ENCODE data around the gene PAQR3. TPM values are rescaled to one million over a fixed set of nuclear protein-coding genes. Genes with fewer than 3 reads are reported as not detected.

PAQR3 gene
- 21.9 and 24.3 TPM in 2 replicates for total RNA-seq (2014; rRNA removed; shearing (Covaris generic))
- 13.6 and 45.3 TPM in 2 replicates for polyA plus RNA-seq (2014; cell fraction: nucleus; rRNA removed)

GRCh38 chr4:78938868-78939666, at the start of gene PAQR3:
PAQR3 (minus strand) TSS chr4:78939438; CDS start chr4:78939224, 214 bp downstream.
- DNase-seq (ENCODE audit: extremely low read depth, low read depth): peak; percentile 72

- DNase-seq (ENCODE audit: extremely low read depth, low read depth): no peak
Observed at GRCh38 chr4:78987683-78988082, 48.4 kb upstream of the PAQR3 start.

- no peak for DNase-seq (ENCODE audit: extremely low read depth, low read depth)
Observed at GRCh38 chr4:78984593-78984992, 45.4 kb upstream of the PAQR3 start.

GRCh38 chr4:78975865-78976264, 36.6 kb upstream of the PAQR3 start:
- DNase-seq (ENCODE audit: extremely low read depth, low read depth): no peak

GRCh38 chr4:78971776-78972175, 32.5 kb upstream of the PAQR3 start:
- DNase-seq (ENCODE audit: extremely low read depth, low read depth): no peak

GRCh38 chr4:78971326-78971725, 32.1 kb upstream of the PAQR3 start:
- no peak for DNase-seq (ENCODE audit: extremely low read depth, low read depth)

GRCh38 chr4:78962597-78963115, 23.4 kb upstream of the PAQR3 start:
- no peak for DNase-seq (ENCODE audit: extremely low read depth, low read depth)

- no peak for DNase-seq (ENCODE audit: extremely low read depth, low read depth)
Observed at GRCh38 chr4:78960926-78961325, 21.7 kb upstream of the PAQR3 start.

GRCh38 chr4:78956975-78957374, 17.7 kb upstream of the PAQR3 start:
- no peak for DNase-seq (ENCODE audit: extremely low read depth, low read depth)

- DNase-seq (ENCODE audit: extremely low read depth, low read depth): no peak
Observed at GRCh38 chr4:78953769-78954666, 14.8 kb upstream of the PAQR3 start.

- DNase-seq (ENCODE audit: extremely low read depth, low read depth): no peak
Observed at GRCh38 chr4:78953231-78953630, 14.0 kb upstream of the PAQR3 start.

- peak; percentile 45 for DNase-seq (ENCODE audit: extremely low read depth, low read depth)
Observed at GRCh38 chr4:78951862-78952472, 12.7 kb upstream of the PAQR3 start.

- no peak for DNase-seq (ENCODE audit: extremely low read depth, low read depth)
Observed at GRCh38 chr4:78949735-78950134, 10.5 kb upstream of the PAQR3 start.

- DNase-seq (ENCODE audit: extremely low read depth, low read depth): no peak
Observed at GRCh38 chr4:78945651-78946179, 6.5 kb upstream of the PAQR3 start.

- DNase-seq (ENCODE audit: extremely low read depth, low read depth): no peak
Observed at GRCh38 chr4:78944381-78944780, 5.1 kb upstream of the PAQR3 start.

- DNase-seq (ENCODE audit: extremely low read depth, low read depth): no peak
Observed at GRCh38 chr4:78940752-78941151, 1.5 kb upstream of the PAQR3 start.

- no peak for DNase-seq (ENCODE audit: extremely low read depth, low read depth)
Observed at GRCh38 chr4:78939667-78940008, 400 bp upstream of the PAQR3 start.

GRCh38 chr4:78938474-78938867, 767 bp downstream of the PAQR3 start:
- DNase-seq (ENCODE audit: extremely low read depth, low read depth): no peak

- DNase-seq (ENCODE audit: extremely low read depth, low read depth): no peak
Observed at GRCh38 chr4:78937837-78938236, 1.4 kb downstream of the PAQR3 start.

- no peak for DNase-seq (ENCODE audit: extremely low read depth, low read depth)
Observed at GRCh38 chr4:78936989-78937388, 2.2 kb downstream of the PAQR3 start.

Data from NCI-H460 (cell line).